ENCODE data around the gene CDKN1C.

The CDKN1C gene

DNA sequence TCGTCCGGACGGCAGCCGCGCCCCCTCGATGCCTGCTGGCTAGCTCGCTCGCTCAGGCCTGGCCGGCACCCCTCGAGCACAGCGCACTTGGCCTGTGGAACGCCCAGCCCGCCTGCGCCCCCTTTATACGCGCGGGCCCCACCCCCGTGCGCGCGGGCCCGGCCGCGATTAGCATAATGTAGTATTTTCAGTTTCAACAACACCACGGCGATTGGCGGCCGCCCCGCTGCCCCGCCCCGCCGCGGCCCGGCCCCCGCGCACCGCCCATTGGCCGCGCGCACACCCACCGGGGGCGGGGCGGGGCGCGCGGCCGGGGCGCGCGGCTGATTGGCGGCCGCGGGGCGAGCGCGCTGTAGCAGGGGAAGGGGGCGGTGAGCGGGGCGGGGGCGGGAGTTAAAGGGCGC lies at the start of gene CDKN1C:
Gene CDKN1C (minus strand): TSS at position 98 of the 404 bp plus-strand sequence. CDS start 319 bp downstream, outside the sequence.
- peak; percentile 71 for DNase-seq (ENCODE audit: low spot score)

DNA sequence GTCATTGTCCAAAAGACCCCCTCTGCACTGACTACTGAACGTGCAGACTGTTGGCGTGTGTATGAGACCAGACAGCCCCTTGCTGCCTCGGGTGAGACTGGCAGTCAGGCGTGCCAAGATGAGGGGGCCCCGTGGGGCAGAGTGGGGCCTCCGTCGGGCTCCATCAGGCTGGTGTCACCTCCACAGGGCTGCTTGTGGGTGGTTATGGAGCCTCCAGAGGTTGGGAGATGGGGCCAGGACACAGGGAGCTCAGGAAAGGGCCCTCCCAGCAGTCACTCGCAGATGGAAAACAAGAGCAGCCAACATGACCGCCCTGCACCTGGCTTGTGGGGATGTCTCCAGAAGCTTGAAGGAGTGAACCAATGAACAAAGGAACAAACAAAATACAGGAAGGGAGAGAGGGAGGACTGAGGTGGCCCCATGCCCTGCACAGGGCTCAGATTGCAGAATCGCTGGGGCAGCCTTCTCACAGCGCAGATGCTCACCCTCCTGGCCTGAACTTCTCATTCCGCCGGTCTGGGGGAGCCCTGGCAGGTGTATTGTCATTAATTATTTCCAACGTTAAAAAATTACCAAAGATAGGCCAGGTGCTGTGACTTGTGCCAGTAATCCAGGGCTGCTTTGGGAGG lies 49.1 kb upstream of the CDKN1C start:
- no peak for DNase-seq (ENCODE audit: low spot score)

DNA sequence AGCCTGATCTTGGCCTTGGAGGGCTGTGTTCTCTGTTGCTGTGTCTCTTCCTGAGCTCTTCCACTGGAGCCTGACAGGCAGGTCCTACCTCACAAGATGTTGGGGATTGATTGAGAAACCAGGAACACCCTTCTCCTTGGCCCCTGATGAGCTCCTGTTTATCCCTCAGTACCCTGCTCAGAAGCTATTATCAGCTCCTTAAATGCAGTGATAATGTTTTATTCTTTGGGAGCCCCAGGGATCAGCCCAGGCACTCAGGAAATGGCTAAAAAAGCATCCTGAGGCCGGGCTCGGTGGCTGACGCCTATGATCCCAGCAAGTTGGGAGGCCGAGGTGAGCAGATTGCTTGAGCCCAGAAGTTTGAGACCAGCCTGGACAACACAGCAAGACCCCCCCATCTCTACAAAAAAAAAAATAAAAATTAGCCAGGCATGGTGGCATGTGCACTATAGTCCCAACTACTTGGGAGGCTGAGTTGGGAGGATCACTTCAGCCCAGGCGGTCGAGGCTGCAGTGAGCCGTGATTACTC lies 48.5 kb upstream of the CDKN1C start:
- no peak for DNase-seq (ENCODE audit: low spot score)

DNA sequence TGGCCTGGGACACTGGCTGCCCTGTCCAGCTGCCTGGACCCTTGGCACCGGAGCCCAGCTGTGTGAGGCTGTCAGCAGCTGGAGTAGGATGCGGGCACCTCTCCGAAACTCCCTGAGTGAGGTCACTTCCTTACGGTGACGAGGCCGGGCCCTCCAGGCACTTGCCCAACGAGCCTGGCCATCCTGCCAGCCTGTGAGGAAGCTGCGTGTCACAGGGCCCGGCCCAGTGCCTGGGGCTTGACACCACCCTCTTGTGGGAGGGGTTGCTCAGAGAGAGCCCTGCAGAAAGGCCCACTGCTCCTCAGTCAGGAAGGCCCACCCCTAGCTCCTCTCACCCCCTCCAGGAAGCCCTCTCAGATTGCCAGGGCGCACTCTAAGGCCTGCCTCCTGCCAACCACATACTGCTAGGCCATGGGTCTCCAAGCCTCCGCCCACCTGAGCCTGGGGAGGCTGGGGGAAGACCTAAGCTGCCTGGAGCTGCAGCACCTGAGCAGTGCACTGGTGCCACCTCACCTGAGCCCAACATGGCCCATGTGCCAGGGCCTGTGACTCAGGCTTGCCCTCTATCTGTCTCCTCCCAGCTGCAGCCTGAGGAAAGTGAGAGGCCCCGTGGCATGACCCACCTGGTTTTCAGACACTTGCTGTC lies 47.9 kb upstream of the CDKN1C start:
- peak; percentile 54 for DNase-seq (ENCODE audit: low spot score)

DNA sequence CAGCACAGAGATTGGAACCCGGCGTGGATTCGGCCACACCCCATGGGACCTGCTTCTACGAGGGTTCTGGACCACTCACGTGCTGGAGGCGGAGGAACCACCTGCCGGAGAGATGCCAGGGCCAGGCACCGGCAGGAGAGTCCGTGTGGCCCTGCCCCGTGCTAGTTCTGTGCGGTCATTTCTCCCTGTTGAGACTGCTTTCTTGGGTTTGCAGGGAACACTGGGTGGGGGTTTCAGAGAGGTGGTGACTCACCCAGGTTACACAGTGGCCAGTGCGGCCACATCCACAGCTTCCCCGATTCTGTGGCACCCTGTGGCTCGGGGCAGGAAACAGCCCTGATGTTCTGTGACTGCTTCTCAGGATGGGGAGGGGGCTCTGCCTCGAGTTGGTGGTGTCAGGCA lies 47.3 kb upstream of the CDKN1C start:
- no peak for DNase-seq (ENCODE audit: low spot score)

DNA sequence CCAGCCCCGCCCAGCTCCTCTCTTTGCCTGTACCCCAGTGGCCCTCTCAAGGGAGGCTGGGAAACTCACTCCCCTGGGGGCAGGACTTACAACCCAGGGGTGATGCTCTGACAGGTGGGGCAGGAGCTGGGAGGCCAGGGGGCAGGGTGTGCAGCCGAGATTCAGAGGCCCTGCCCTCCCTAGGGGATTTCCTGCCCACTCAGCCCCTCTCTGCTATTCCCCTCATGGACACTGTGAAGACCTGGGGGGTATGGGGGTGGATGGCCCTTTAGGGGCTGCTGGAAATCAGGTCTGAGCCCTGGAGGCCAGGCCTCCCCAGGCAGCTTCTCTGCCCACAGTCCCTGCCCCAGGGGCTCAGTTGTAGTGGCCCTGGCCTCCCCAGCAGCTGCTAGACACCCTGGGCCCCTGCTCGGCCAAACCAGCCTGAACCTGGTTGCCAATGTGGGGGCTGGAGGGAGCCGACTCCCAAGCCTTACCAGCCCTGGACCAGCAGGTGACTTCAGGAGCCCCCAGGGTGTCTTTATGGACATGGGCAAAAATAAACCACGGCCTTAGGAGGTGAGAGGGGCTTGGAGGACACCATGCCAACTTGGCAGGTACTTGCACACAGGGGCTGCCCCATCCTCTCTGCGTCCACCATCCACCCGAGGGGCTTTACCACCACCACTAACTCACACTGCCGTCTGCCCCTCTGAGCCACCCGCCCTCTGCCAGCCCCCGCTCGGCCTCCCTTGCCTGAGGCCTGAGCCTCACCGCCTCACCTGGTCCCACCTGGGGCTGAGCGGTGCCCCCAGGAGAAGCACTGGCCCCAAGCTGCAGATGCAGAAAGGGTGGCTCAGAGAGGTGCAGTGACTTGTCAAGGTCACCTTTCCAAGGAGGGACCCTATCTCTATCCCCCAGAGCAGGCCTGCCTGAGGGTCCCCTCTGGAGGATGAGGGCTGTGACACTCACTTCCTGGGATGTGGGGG lies 46.5 kb upstream of the CDKN1C start:
- no peak for DNase-seq (ENCODE audit: low spot score)

DNA sequence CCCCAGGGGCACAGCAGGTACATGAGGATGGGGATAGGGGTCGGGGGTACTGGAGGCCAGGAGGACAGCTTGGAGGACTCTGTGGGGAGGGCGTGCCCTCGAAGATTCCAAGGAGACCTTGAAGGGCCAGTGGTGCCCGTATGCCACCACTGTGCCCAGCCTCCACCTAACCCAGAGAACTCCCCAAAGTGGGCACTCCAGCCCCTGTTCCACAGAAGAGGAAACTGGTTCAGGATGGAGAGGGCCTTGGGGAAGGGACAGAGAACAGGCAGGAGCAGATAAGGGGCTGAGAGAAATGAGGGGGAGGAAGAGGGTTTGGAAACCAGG lies 45.8 kb upstream of the CDKN1C start:
- DNase-seq (ENCODE audit: low spot score) = no peak

DNA sequence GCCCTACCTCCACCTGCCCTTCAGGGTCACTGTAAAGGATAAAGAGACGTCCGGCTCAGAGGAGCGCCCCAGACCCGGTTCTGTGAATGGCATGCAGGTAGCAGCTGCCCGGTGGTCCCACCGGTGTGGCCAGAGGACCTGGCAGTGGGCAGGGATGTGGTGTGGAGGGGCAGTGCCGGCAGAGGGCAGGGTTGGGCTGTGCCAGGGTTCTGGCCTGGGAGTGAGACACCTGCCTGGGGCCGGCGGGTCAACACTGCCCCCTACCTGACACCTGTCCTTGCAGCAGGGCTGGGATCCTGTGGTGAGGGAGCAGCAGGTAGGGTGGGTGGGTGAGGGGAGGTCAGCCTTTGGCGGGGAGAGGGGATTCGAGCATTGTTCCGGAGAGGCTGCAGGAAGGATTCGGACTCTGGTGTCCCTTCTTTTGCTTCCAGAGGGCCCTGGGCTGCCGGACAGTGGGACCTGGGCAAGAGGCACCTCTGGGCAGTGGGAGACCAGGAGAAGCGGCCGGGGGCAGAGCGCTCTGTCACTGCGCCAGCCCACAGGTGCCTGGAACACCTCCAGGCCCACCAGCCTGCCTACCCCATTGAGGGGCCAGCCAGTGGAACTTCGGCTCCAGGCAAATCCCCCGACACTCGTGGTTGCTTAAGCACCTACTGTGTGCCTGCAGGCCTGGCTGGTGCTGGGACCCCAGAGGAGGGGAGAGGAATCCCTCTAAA lies 45.3 kb upstream of the CDKN1C start:
- DNase-seq (ENCODE audit: low spot score) = peak; percentile 88

DNA sequence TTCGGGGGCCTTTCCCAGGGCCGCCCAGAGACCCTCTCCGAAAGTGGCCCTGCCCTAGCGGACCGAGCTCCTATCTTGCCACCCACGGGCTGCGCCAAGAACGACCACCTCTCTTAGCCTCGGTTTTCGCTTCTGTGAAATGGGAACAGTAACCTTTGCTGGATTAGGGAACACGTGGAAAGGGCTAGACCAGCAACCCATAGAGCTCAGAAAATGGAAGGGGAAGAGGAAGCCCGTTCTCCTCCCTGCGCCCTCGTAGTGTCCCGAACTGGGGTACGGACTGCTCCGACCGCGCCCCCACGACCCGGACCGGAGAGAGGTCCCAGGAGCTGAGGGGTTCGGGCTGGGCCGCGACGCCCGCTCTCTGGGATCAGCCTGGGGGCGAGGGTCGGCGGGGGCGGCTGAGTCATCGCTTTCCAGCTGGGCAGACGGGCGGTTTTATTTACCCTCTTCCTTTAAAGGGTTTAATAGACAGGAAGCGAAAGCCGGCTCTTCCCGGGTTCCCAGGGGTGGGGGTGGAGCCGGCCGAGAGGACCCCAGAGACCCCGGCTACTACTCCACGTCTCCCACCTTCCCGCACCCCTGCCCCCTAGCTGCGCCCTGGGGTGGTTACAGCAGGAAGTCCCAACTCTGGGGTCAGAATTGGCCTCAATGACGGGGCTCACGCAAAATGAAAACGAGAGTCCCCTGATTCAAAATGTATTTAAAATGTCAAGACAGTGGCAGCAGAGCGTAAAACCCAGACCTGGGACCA lies 44.6 kb upstream of the CDKN1C start:
- DNase-seq (ENCODE audit: low spot score) = peak; percentile 81

DNA sequence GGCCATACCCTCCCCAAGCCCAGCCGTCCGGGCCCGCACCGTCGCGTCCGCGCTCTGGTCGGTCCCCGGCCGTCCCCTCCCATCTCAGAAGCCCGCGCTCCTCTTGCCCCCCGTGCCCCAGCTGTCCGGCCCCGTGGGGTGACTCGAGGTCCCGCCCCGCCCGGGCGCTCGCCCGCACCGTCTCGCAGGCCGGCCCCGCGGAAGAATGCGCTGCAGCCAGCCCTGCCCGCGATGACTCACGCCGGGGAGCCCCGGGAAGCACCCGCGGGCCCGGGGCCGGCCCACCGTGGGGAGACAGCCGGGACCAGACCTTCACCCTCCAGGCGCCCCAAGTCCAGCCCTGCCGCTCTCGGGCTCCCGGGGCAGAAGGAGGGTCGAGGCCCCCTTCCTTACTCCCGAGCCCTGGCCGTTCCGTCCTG lies 44.0 kb upstream of the CDKN1C start:
- DNase-seq (ENCODE audit: low spot score) = peak; percentile 83

DNA sequence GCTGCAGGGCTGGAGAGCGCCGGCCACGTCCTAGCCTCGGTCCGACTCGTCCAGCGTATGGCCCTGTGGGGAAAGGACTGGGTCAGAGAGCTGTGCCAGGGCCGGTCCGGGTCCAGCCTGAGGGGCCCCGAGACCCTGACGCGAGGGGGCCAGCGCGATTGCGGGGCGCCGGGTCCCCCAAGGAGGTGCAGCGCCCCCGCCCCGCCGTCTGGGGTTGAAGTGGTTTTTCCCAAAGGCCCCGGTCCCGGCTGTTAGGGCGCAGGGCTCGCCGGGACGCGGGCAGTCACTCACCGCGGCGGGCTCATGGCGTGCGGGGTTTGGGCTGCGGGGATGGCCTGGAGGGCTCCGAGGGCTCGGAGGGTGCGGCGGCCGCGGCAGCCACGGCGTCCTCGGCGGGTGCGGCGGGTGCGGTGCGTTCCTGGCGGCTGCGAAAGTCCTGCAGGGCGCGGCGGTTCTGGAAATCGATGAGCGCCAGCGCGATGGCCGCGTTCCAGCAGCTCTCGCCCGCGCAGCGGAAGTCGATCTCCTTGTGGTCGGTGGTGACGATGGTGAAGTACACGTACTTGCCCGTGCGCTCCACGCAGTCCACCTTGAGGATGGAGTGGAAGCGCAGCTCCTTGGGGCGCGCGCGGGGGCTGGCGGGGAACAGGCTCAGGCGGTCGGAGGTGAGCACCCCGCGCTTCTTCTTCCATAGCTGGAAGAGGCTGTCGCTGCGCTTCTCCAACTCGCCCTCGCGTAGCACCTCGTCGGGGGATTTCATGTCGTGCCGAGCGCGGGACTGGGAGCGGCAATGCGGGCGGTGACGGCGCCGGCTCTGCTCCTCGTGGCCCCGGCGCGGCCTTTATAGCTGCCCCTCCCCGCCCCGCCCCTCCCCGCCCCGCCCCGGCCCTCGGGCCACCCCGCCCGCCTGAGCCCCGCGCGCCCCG lies 43.3 kb upstream of the CDKN1C start, which contains the start of gene PHLDA2:
Gene PHLDA2 (minus strand): TSS at position 816 of the 926 bp plus-strand sequence. CDS start 56 bp downstream, at position 760.
- peak; percentile 69 for DNase-seq (ENCODE audit: low spot score)

DNA sequence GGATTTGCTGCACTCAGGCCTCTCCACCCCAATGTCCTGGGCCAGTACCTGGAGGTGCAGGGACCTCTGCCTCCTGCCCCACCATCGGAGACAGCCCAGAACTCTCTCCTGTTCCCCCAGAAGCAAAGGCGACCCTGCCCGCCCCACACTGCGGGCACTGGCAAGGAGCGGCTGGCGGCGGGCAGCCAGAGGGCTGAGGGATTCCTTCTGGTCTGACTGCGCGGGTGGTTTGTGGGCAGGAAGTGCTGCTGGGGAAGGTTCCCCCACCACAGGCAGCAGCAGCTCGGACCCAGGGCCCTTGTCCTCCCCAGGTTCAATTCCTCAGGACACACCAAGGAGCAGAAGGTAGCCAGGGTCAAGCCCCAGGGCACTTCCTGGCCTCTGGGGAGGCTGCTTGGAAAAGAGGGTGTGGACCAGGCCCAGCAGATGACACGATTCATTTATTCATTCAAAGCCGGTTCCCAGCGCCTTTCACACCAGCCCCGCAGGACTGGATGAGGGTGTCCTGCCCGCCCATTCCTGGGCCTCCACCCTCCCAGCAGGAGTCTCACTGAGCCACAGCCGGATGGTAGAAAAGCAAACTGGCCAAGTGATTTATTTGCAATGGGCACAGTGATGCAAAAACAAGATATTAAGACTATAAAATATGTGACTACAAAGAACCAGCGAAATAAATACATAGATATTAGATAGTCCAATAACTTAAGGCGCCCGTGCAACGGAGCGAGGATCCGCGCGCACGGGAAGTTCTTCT lies 42.5 kb upstream of the CDKN1C start:
- peak; percentile 38 for DNase-seq (ENCODE audit: low spot score)

DNA sequence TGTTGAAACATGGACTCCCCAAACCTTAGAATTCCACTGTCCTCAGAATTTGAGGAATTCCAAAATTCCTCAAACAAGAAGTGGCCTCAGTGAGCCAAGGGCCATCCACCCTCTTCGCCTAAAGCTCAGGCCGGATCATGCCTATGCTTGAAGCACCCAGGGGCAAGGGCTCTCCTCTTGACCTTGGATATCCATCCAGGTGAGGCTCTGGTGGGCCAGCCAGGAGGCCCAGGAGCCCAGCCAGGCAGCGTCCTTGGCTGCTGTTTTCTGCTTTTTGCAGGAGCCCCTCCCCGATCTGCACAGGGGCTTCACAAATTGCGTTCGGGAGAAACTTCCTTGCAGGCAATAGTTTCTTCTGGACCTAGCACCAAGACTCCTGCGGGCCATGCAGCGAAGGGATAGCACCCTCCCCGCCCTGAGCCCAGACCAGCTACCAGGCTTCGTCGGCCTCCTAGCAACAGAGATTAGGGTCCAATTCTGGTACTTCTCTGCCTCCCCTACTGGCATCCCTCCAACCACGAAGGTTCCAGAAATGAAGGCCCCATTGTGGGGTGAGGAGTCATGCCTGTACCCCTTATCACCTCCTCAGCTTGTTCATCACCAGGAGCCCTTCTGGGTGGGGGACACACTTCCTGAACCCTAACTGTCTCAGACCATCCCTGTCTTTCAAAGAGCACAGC lies 41.7 kb upstream of the CDKN1C start:
- no peak for DNase-seq (ENCODE audit: low spot score)

DNA sequence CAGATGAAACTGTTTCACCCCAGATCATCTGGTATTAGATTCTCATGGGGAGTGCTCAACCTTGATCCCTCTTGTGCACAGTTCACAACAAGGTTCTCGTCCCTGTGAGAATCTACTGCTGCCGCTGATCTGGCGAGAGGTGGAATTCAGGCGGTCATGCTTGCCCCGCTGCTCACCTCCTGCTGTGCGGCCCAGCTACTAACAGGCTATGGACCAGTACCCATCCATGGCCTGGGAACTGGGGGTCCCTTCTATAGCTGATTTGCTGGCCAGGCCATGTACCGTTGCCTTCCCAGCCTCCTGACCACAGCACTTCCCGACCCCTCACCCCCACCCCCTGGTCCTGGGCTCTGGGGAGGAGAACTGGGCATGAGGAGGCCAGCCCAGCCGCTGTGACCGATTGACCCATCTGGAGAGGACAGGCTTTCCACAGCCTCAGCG lies 41.1 kb upstream of the CDKN1C start:
- DNase-seq (ENCODE audit: low spot score) = no peak

DNA sequence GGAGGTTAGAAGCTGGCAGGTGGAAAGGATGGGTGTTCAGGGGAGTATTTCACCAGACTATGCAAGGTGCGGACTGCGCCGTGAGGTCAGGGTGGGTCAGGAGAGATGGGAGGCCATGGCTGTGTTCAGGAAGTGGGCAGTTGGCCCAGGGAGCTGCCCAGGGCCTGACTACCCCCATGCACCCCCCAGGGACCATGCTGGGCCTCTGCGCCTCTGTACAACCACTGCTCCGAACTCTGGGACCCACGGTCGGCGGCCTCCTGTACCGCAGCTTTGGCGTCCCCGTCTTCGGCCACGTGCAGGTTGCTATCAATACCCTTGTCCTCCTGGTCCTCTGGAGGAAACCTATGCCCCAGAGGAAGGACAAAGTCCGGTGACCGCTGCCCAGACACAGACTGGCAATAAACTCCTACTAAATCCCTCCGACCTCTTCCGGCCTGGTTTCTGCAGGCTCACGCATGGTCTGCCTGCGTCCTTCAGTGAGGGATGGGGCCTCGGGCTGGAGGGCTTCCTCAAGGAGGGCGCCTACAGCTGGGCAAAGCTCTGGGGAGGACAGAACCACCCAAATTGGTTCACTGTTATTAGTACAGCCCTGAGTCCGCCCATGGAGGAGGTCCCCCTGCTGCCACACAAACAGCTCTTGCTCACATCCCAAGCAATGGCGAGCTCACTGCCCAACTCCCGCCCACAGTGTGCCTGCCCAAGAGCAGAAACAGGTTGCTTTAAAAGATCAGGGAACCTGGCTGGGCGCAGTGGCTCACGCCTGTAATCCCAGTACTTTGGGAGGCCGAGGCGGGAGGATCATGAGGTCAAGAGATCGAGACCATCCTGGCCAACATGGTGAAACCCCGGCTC lies 39.5 kb upstream of the CDKN1C start:
- DNase-seq (ENCODE audit: low spot score) = no peak

DNA sequence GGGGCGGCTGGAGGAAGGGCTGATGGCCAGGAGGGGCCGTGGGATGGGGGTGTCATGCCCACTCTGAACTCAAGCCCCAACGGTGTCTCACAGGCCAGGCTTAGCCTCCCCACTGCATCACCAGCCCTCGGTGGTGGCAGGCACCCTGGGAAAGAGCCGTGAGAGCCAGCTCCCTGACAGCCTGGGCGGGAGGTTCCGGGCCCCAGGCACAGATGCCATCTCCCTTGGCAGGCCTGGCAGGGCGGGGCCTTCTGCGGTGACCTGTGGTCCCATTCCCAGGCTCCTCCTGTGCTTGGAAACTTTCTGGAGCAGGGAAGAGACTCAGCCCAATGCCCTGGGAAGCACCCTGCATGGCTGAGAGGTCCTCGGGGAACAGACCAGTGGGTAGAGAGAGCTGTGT lies 38.8 kb upstream of the CDKN1C start:
- DNase-seq (ENCODE audit: low spot score) = peak; percentile 54
